H1 (cell line): Measurements from ENCODE around the gene FBXO30. TPM values are rescaled to one million over a fixed set of nuclear protein-coding genes. Genes with fewer than 3 reads are reported as not detected.

Source experiments
- CTCF ChIA-PET: fragments of 300-600 bp; sonication (Branson Sonifier 250); formaldehyde crosslinking; loops from one replicate; lab custom pipeline; 2021; ENCODE audit not compliant: partially characterized antibody; lab: Charles Lee
- POLR2A ChIA-PET: fragments of 300-600 bp; sonication (Branson Sonifier 250); formaldehyde crosslinking; loops from one replicate; lab custom pipeline; 2021; ENCODE audit warnings: inconsistent platforms; ENCODE audit not compliant: partially characterized antibody; lab: Charles Lee
- DNase-seq, 2 experiments: peaks; one replicate each; pipeline versions ENCODE4 v3.0.0 to v3.0.0-alpha.2; 2010 to 2022; ENCODE audit warnings: low spot score in 2 of 2, low read depth in 1 of 2, mixed read lengths in 1 of 2
- FAIRE-seq: peaks from 2 replicates; lab custom pipeline; 2011; peaks lifted over from hg19 to GRCh38; lab: Jason Lieb, UNC
- H2AFZ ChIP-seq: 2 replicates; pipeline ENCODE4 v1.8.1; 2012; ENCODE audit warnings: low read length, inconsistent platforms
- H2AK5ac ChIP-seq: 2 replicates; pipeline ENCODE4 v1.6.1; 2013; ENCODE audit warnings: low read depth, low read length
- H2BK120ac ChIP-seq: replicated peaks from 2 replicates; pipeline ENCODE3; 2013; ENCODE audit warnings: low read depth, low read length, inconsistent platforms
- H2BK12ac ChIP-seq: 2 replicates; pipeline ENCODE4 v1.6.1; 2013; ENCODE audit warnings: low read depth, low read length
- H2BK15ac ChIP-seq: 2 replicates; pipeline ENCODE4 v1.6.1; 2013; ENCODE audit warnings: low read length
- H2BK20ac ChIP-seq: 2 replicates; pipeline ENCODE4 v1.6.1; 2013; ENCODE audit warnings: low read length
- H2BK5ac ChIP-seq: 2 replicates; pipeline ENCODE4 v1.6.1; 2013; ENCODE audit warnings: low read depth, low read length
- H3K14ac ChIP-seq: 2 replicates; pipeline ENCODE4 v1.6.1; 2013; ENCODE audit warnings: inconsistent platforms; ENCODE audit not compliant: insufficient read length
- H3K18ac ChIP-seq: 2 replicates; pipeline ENCODE4 v1.6.1; 2013; ENCODE audit warnings: low read length; ENCODE audit errors: extremely low read depth
- H3K23ac ChIP-seq: 2 replicates; pipeline ENCODE4 v1.6.1; 2013; ENCODE audit warnings: inconsistent platforms; ENCODE audit not compliant: insufficient read length
- H3K23me2 ChIP-seq: 2 replicates; pipeline ENCODE4 v1.6.1; 2013; ENCODE audit warnings: low read depth, low read length
- H3K27ac ChIP-seq: 2 replicates; pipeline ENCODE4 v1.6.1; 2011; ENCODE audit warnings: low read depth, low read length, inconsistent platforms
- H3K27me3 ChIP-seq, 4 experiments: replicated peaks in 1 of 4; 1 replicate in 1 of 4; 2 replicates in 3 of 4; pipeline versions ENCODE4 v1.6.1 to v1.8.1; 2011 to 2013; ENCODE audit warnings: low read length in 3 of 4, mild to moderate bottlenecking in 3 of 4, inconsistent platforms in 2 of 4, mixed read lengths in 2 of 4, moderate library complexity in 1 of 4; ENCODE audit not compliant: control insufficient read depth in 3 of 4, insufficient read depth in 3 of 4; ENCODE audit errors: extremely low read depth in 1 of 4
- H3K36me3 ChIP-seq, 4 experiments: 2 replicates each; pipeline versions ENCODE4 v1.6.1 to v1.8.1; 2011 to 2013; ENCODE audit warnings: mild to moderate bottlenecking in 4 of 4, low read length in 3 of 4, moderate library complexity in 2 of 4, control low read depth in 1 of 4, inconsistent platforms in 1 of 4; ENCODE audit not compliant: insufficient read depth in 4 of 4, control insufficient read depth in 2 of 4
- H3K4ac ChIP-seq: replicated peaks from 2 replicates; pipeline ENCODE3; 2013; ENCODE audit warnings: low read length, low read depth, mixed read lengths, inconsistent platforms; ENCODE audit not compliant: insufficient read length
- H3K4me1 ChIP-seq, 4 experiments: replicated peaks in 1 of 4; 1 replicate in 1 of 4; 2 replicates in 3 of 4; pipeline versions ENCODE4 v1.6.1 to v1.8.1; 2011 to 2013; ENCODE audit warnings: low read length in 3 of 4, inconsistent platforms in 2 of 4, mixed read lengths in 1 of 4; ENCODE audit not compliant: insufficient read depth in 4 of 4, control insufficient read depth in 3 of 4
- H3K4me2 ChIP-seq, 2 experiments: 2 replicates each; pipeline versions ENCODE4 v1.6.1 to v1.8.1; 2011 to 2013; ENCODE audit warnings: low read depth in 2 of 2, low read length in 2 of 2, control low read depth in 1 of 2, inconsistent platforms in 1 of 2, mild to moderate bottlenecking in 1 of 2; ENCODE audit not compliant: insufficient read depth in 1 of 2
- H3K4me3 ChIP-seq, 4 experiments: fragments of 200-600, 300-600 bp in 1 of 4; sonication (generic), shearing (Covaris generic), sonication (Bioruptor Twin) in 1 of 4; 2 replicates each; pipeline versions ENCODE4 v1.5.1 to v1.8.1; 2011 to 2016; ENCODE audit warnings: low read length in 4 of 4, low read depth in 3 of 4, control low read depth in 2 of 4, inconsistent platforms in 2 of 4, mild to moderate bottlenecking in 2 of 4, mixed read lengths in 1 of 4, moderate library complexity in 1 of 4; ENCODE audit not compliant: insufficient read depth in 2 of 4; ENCODE audit errors: extremely low read depth in 1 of 4
- H3K56ac ChIP-seq: replicated peaks from 2 replicates; pipeline ENCODE3; 2013; ENCODE audit warnings: low read depth, mild to moderate bottlenecking, mixed read lengths, low read length, inconsistent platforms; ENCODE audit not compliant: insufficient read length
- H3K79me1 ChIP-seq: 2 replicates; pipeline ENCODE4 v1.6.1; 2013; ENCODE audit warnings: low read depth, low read length, control low read depth
- H3K79me2 ChIP-seq, 2 experiments: 2 replicates each; pipeline versions ENCODE4 v1.6.1 to v1.8.1; 2012 to 2013; ENCODE audit warnings: low read length in 2 of 2, mild to moderate bottlenecking in 2 of 2, inconsistent platforms in 1 of 2; ENCODE audit not compliant: insufficient read depth in 2 of 2, control insufficient read depth in 1 of 2
- H3K9ac ChIP-seq, 4 experiments: replicated peaks in 1 of 4; 1 replicate in 1 of 4; 2 replicates in 3 of 4; pipeline versions ENCODE4 v1.6.1 to v1.8.1; 2011 to 2013; ENCODE audit warnings: low read depth in 3 of 4, low read length in 3 of 4, control low read depth in 2 of 4, mild to moderate bottlenecking in 2 of 4, moderate library complexity in 2 of 4, inconsistent platforms in 1 of 4; ENCODE audit errors: extremely low read depth in 1 of 4
- H3K9me3 ChIP-seq, 2 experiments: 2 replicates each; pipeline versions ENCODE4 v1.6.1 to v1.8.1; 2012 to 2013; ENCODE audit warnings: mild to moderate bottlenecking in 2 of 2, moderate library complexity in 2 of 2, control low read depth in 1 of 2, inconsistent platforms in 1 of 2, low read depth in 1 of 2, low read length in 1 of 2, mixed read lengths in 1 of 2; ENCODE audit not compliant: insufficient read depth in 2 of 2
- H4K20me1 ChIP-seq, 2 experiments: replicated peaks in 1 of 2; 2 replicates each; pipeline versions ENCODE3 to v1.8.1; 2011 to 2013; ENCODE audit warnings: inconsistent platforms in 2 of 2, low read length in 2 of 2, mild to moderate bottlenecking in 1 of 2; ENCODE audit not compliant: insufficient read depth in 2 of 2, control insufficient read depth in 1 of 2
- H4K5ac ChIP-seq: 2 replicates; pipeline ENCODE4 v1.6.1; 2013; ENCODE audit warnings: low read length, low read depth, mixed read lengths, inconsistent platforms; ENCODE audit not compliant: insufficient read length
- H4K8ac ChIP-seq: 2 replicates; pipeline ENCODE4 v1.8.0; 2013; ENCODE audit warnings: mild to moderate bottlenecking, moderate library complexity, low read length, inconsistent platforms; ENCODE audit not compliant: insufficient read depth; ENCODE audit errors: extremely low read depth
- H4K91ac ChIP-seq: replicated peaks from 2 replicates; pipeline ENCODE3; 2013; ENCODE audit warnings: low read length, mixed read lengths, inconsistent platforms; ENCODE audit not compliant: insufficient read length
- CREB1 ChIP-seq: IDR thresholded peaks from 2 replicates; pipeline ENCODE4 v1.6.1; 2012; ENCODE audit warnings: inconsistent platforms
- CTBP2 ChIP-seq: IDR thresholded peaks from 2 replicates; pipeline ENCODE4 v1.7.0; 2011; ENCODE audit warnings: borderline replicate concordance, mild to moderate bottlenecking, moderate library complexity, mixed read lengths, low read length; ENCODE audit not compliant: insufficient read depth, insufficient read length
- E2F6 ChIP-seq: IDR thresholded peaks from 2 replicates; pipeline ENCODE4 v1.6.1; 2012; ENCODE audit warnings: inconsistent platforms
- EZH2 ChIP-seq: fragments of 200-600 bp; sonication (generic); IDR thresholded peaks from 2 replicates; pipeline ENCODE4 v1.7.1; 2012; ENCODE audit warnings: low read depth, mild to moderate bottlenecking, moderate library complexity, low read length, inconsistent platforms; ENCODE audit not compliant: severe bottlenecking
- GTF2F1 ChIP-seq: IDR thresholded peaks from 2 replicates; pipeline ENCODE4 v1.6.1; 2012; ENCODE audit warnings: low read depth, low read length, improper control_type of control experiment, borderline replicate concordance
- HDAC2 ChIP-seq, 2 experiments: fragments of 300-600 bp in 1 of 2; sonication (generic) in 1 of 2; IDR thresholded peaks; 2 replicates each; pipeline ENCODE4 v1.6.1; 2011 to 2012; ENCODE audit warnings: low read depth in 2 of 2, low read length in 2 of 2, mild to moderate bottlenecking in 2 of 2, moderate library complexity in 2 of 2, borderline replicate concordance in 1 of 2, inconsistent platforms in 1 of 2
- NRF1 ChIP-seq: IDR thresholded peaks from 2 replicates; pipeline ENCODE4 v1.6.1; 2011; ENCODE audit warnings: mild to moderate bottlenecking, low read depth, low read length, improper control_type of control experiment
- RBBP5 ChIP-seq: IDR thresholded peaks from 2 replicates; pipeline ENCODE4 v1.7.1; 2012; ENCODE audit warnings: low read depth, mild to moderate bottlenecking, inconsistent platforms, low read length, moderate library complexity, borderline replicate concordance
- RXRA ChIP-seq: IDR thresholded peaks from 2 replicates; pipeline ENCODE4 v1.6.1; 2011; ENCODE audit warnings: low read depth, mild to moderate bottlenecking, low read length, moderate library complexity; ENCODE audit not compliant: insufficient read depth
- SP1 ChIP-seq: IDR thresholded peaks from 2 replicates; pipeline ENCODE4 v1.6.1; 2011; ENCODE audit warnings: low read depth, low read length
- SRF ChIP-seq: IDR thresholded peaks from 2 replicates; pipeline ENCODE4 v1.6.1; 2011; ENCODE audit warnings: mild to moderate bottlenecking, low read depth, low read length, moderate library complexity
- SUZ12 ChIP-seq: fragments of 200-600 bp; sonication (generic); IDR thresholded peaks from 2 replicates; pipeline ENCODE4 v1.6.1; 2012; ENCODE audit warnings: mild to moderate bottlenecking, inconsistent platforms, low read length, moderate library complexity, mixed read lengths
- TEAD4 ChIP-seq: IDR thresholded peaks from 2 replicates; pipeline ENCODE4 v1.6.1; 2012; ENCODE audit warnings: low read depth, low read length, inconsistent platforms, mixed read lengths
- YY1 ChIP-seq: IDR thresholded peaks from 2 replicates; pipeline ENCODE4 v1.6.1; 2011; ENCODE audit warnings: low read depth, mild to moderate bottlenecking, low read length
- WGBS, 2 experiments: shearing (Covaris generic) in 1 of 2; methylation state at CpG; one replicate each; pipeline versions ENCODE4 v1.1.6 to v1.1.7; 2013 to 2015; ENCODE audit warnings: low lambda C conversion rate in 2 of 2, mixed read lengths in 2 of 2, inconsistent platforms in 1 of 2, low coverage in 1 of 2, missing lambda C conversion rate in 1 of 2; ENCODE audit not compliant: insufficient replicate concordance in 2 of 2, insufficient coverage in 1 of 2, insufficient read length in 1 of 2; ENCODE audit errors: extremely low coverage in 1 of 2, missing lambda C conversion rate in 1 of 2; 5-methylcytosine and 5-hydroxymethylcytosine counted together
- polyA plus RNA-seq, 7 experiments: library from polyadenylated mRNA; depleted of rRNA in 3 of 7; stranded (reverse) in 5 of 7; unstranded in 2 of 7; fragments of >200 nt in 5 of 7; fragments of 200-250 nt in 2 of 7; gene quantifications; 1 replicate in 5 of 7; 2 replicates in 1 of 7; 4 replicates in 1 of 7; pipeline versions ENCODE4 v1.2.1 to v1.2.3, GENCODE V29; 2011 to 2013; ENCODE audit warnings: missing spikeins in 2 of 7, mixed read lengths in 2 of 7
- total RNA-seq: library from RNA; stranded (reverse); fragmentation: NEBNext Ultra II Directional; extraction: Animal tissue kit (Norgen Biotek cat#: 25700); gene quantifications from 2 replicates; pipeline ENCODE4 v1.2.1, GENCODE V29; 2021

Gene FBXO30
- total and polyA plus RNA-seq, 2 of the 8 experiments (the other 6 are each of a cell fraction or from before 2014, with no cell fraction given) = 3.9 to 18.3 TPM

- no peaks in the 10 kb centered on the region for H3K36me3 ChIP-seq
- peaks cover 0 to 5% (median 2%) of the 10 kb centered on the region in 4 experiments; a peak in 3 of 7 replicates for H3K4me1 ChIP-seq
- H3K27ac ChIP-seq = no peak overlapping the region
- no peak overlapping the region for H2AK5ac ChIP-seq
- DNase-seq = no peak
- H3K79me2 ChIP-seq = peaks cover 0 to 7% of the 10 kb centered on the region in 2 experiments; a peak in 2 of 4 replicates
- H3K4ac ChIP-seq = no peak overlapping the region
- no peak overlapping the region for H4K5ac ChIP-seq
- 95% methylated on average over 2 of the region's 2 CpGs; no CpG with 5 or more reads in 1 of the 2 experiments for WGBS, 2 experiments
- no peak overlapping the region for H2BK15ac ChIP-seq
- FAIRE-seq = no peak
- no peaks in the 10 kb centered on the region for H3K79me1 ChIP-seq
- H3K23ac ChIP-seq = no peak overlapping the region
- no peak overlapping the region for H2AFZ ChIP-seq
- no peak overlapping the region for H3K14ac ChIP-seq
- H3K9ac ChIP-seq = no peak overlapping the region
- CTCF ChIA-PET = interaction anchor here (1.7 kb wide), 1 partner anchor 69 kb away, joined by 4 read pairs; no protein-coding TSS in a partner anchor
- no peaks in the 10 kb centered on the region for H4K20me1 ChIP-seq
- POLR2A ChIA-PET = no interaction called here
- H2BK5ac ChIP-seq = no peak overlapping the region
- H2BK120ac ChIP-seq = no peak overlapping the region
- H4K91ac ChIP-seq = no peak overlapping the region
- no peaks in the 10 kb centered on the region for H3K27me3 ChIP-seq
- H3K4me2 ChIP-seq = no peak overlapping the region
- no peak overlapping the region for H2BK20ac ChIP-seq
- H3K23me2 ChIP-seq = peaks cover 5% of the 10 kb centered on the region
- TF ChIP-seq RXRA = no peak
- no peak for TF ChIP-seq NRF1
- TF ChIP-seq YY1 = no peak
- no peak for TF ChIP-seq HDAC2 (IDR thresholded peaks at IDR 0.05; ENCODE audit: borderline replicate concordance in 1 of 2, low read depth in 2 of 2, low read length in 2 of 2)
- TF ChIP-seq CREB1 = no peak
- TF ChIP-seq SP1 = no peak
- TF ChIP-seq GTF2F1 = no peak
- no peak for TF ChIP-seq SUZ12
- no peak for TF ChIP-seq RBBP5
- TF ChIP-seq SRF = no peak
- no peak for TF ChIP-seq TEAD4
- no peak for TF ChIP-seq E2F6
- no peak for TF ChIP-seq EZH2
- no peak for TF ChIP-seq CTBP2
- H2BK12ac ChIP-seq = no peak overlapping the region
- H4K8ac ChIP-seq = no peak overlapping the region
- no peak overlapping the region for H3K4me3 ChIP-seq
- no peaks in the 10 kb centered on the region for H3K9me3 ChIP-seq
- H3K56ac ChIP-seq = no peak overlapping the region
- no peak overlapping the region for H3K18ac ChIP-seq
Observed at GRCh38 chr6:145818796-145819195, 4.2 kb upstream of the FBXO30 start.
